ENCODE measurements around the gene ZNF423. TPM values are rescaled to one million over a fixed set of nuclear protein-coding genes. Genes with fewer than 3 reads are reported as not detected.

The ZNF423 gene
- total RNA-seq, 1 donor from 2014 or later, result 0.69 TPM

DNA sequence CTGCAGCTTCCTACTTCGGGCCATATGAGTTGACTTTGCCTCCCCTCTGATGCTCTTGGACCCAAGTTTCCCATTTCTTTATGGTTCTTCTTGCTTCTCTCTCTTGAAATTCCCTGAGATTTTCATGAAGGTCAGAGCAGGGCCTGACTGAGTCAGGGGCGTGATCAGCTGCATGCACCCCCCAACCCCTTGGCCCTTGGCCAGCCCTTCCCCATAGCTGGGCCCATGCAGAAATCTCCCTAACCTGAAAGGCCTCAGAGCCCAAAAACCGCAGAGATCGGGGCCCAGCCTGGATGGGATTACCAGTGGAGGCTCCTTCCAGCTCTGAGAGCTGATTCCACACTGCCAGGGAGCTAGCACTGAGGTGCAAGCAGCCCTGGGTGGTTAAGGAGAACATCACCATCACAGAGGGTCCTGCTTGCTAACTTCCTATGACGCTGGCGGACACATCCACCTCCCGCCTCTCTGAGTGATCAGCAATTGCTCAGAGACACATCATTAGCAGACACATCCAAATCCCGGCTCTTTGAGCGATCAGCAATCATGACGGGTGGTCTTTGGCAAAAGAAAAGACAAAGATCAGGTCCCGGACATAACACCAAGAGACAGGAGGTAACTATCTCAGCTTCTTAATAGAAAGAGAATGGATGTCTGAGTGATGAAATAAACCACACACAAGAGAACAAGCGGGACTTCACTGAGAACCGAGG, 320.9 kb downstream of the ZNF423 start:
- no peak for TF ChIP-seq CTCF (conservative IDR thresholded peaks at IDR 0.05; ENCODE audit: low read depth, low read length)
- H3K4me3 ChIP-seq (ENCODE audit: low read depth, low read length), result no peak overlapping the region
- DNase-seq (ENCODE audit: low read depth), result no peak

DNA sequence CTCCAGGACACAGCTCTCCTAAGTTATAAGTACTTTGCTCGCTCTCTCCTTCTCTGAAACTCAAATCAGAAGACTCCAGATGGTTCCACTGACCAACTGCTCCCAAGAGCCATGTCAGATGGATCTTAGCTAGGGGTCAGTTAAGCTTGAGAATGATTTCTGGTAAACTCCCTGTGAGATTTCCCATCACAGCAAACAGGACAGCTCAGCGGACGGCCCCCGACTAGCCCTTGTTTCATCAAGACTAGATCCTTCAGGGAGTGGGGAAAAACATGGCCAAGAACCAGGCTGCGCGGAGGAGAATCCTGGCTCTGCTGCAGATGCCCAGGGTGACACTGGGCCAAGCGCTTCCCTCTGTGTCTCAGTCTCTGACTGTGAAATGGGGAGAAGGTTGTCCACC, 322.5 kb downstream of the ZNF423 start:
- TF ChIP-seq CTCF (conservative IDR thresholded peaks at IDR 0.05; ENCODE audit: low read depth, low read length), result no peak
- no peak overlapping the region for H3K4me3 ChIP-seq (ENCODE audit: low read depth, low read length)
- DNase-seq (ENCODE audit: low read depth), result no peak

- no peak for DNase-seq (ENCODE audit: low read depth)
- TF ChIP-seq CTCF (conservative IDR thresholded peaks at IDR 0.05; ENCODE audit: low read depth, low read length), result no peak
- H3K4me3 ChIP-seq (ENCODE audit: low read depth, low read length), result no peak overlapping the region
These were observed 323.0 kb downstream of the ZNF423 start for GRCh38 chr16:49532873-49533272.

DNA sequence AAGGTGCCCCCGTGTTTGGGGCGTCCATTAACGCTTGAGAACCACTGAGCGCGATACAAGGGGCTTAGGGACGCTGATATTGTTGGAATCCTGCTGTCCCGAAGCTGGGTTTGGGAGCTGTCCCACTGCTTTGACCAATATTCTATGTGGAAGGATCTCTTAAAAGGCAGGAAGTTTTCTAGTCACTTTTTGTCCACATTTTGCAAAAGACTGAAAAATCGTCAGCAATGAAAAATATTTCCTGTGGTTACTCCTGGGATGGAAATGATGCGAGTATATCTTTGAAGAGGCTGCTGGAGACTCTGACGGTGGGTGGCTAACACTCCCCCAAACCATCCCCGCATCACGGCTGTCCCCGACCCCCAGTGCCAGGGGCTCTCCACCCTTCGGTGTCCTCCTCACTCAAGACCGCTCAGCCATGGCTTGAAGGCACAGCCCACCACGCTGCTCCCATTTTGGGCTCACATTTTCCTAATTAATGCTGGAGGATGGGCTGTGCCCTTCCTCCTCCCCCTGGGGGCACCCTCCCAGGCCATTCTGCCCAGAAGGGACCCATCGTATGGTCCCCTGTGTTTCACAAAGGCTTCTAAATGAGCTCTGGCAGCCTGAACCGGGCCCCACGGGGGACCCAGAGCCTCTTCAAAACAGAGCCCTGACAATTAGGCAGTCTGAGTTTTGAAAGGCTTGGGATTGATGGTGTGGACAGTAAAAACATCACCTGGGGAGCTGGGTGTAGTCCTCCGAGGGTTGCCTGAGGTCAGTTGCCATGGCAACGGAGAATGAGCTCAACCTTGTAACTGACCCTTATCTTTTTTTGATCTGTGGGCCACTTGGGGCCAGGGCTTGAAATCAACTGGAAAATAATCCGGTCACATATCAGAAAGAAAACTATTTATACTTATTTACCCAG, 323.7 kb downstream of the ZNF423 start:
- no peak for DNase-seq (ENCODE audit: low read depth)
- H3K4me3 ChIP-seq (ENCODE audit: low read depth, low read length), result no peak overlapping the region
- no peak for TF ChIP-seq CTCF (conservative IDR thresholded peaks at IDR 0.05; ENCODE audit: low read depth, low read length)

GRCh38 chr16:49531425-49531824, 324.5 kb downstream of the ZNF423 start:
- no peak for TF ChIP-seq CTCF (conservative IDR thresholded peaks at IDR 0.05; ENCODE audit: low read depth, low read length)
- no peak for DNase-seq (ENCODE audit: low read depth)
- H3K4me3 ChIP-seq (ENCODE audit: low read depth, low read length), result no peak overlapping the region

GRCh38 chr16:49530427-49530970, 325.4 kb downstream of the ZNF423 start:
- no peak for DNase-seq (ENCODE audit: low read depth)
- TF ChIP-seq CTCF (conservative IDR thresholded peaks at IDR 0.05; ENCODE audit: low read depth, low read length), result no peak
- H3K4me3 ChIP-seq (ENCODE audit: low read depth, low read length), result no peak overlapping the region
